Measurements from ENCODE around the gene NR2F1-AS1.

NR2F1-AS1 gene

DNA sequence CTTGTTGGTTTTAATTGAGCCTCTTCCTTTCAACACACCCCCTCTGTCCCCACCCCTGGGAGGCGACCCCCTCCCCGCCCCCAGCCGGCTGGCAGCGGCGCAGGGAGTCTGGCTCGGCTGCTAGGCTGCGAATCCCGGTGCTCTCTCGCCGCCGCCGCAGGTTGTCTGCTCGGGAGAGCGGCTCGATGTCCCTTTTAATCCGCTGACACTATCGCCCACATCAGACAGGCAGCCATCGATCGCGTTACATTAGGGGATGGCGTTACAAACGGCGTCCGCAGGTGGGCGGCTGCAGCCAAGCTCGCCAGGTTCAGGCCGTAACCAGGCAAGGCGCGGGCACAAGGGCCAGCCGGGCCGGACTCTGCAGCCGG is 1.3 kb downstream of the NR2F1-AS1 start:
- H3K27me3 Mint-ChIP-seq, result peaks cover 21% of the 10 kb centered on the region
- H3K4me3 Mint-ChIP-seq, result no peak overlapping the region
- no peak overlapping the region for H3K27ac Mint-ChIP-seq
- H3K36me3 Mint-ChIP-seq (ENCODE audit: low read depth), result no peaks in the 10 kb centered on the region
- intact Hi-C loops (cut with micrococcal nuclease), result loop anchor here (5.0 kb wide), 1 partner anchor 333 kb away; no protein-coding TSS in a partner anchor
- peaks cover 29% of the 10 kb centered on the region for H3K4me1 Mint-ChIP-seq (ENCODE audit: low read depth)
- no peaks in the 10 kb centered on the region for H3K9me3 Mint-ChIP-seq

DNA sequence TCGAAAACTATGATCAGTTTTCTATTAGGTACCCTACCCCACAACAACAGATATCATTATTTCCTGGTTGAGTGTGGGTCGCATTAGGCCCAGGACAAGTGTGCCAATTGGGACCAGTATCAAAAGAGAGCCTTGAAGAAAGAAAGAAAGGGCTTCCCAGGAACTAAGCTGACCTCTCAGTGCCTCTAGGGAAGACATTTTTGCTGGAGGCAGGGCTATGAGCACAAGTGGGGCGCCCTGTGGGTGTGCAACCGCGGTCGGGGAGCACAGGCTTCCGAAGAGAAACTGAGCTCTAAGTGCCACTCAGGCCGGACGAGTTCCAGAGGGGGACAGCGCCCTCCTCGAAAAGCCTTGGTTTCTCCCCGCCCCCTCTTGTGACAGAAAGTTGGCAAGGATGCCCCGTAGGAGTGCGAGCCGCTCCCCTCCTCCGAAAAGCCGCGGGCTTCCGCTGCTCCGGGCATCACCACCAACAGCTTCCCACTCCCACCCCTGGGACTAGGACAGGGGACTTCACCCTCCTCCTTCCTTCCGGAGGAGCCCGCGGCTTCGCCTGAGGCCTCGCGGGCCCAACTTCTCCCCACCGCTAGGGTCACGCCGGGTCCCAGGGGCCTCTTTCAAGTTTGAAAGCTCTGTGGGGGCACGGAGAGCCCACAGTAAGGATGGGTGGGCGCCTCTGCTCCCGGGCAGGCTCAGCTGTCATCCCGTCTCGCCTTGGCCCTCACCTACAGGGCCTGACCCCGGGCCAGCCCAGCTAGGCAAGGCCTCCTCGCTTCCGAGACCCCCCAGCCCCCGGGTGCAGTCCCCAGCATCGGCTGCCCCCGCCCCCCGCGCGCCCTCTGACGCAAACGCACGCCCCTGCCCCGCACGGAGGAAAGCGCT is 2.0 kb downstream of the NR2F1-AS1 start:
- Mint-ChIP-seq H3K27me3 (peaks cover 26% of the 10 kb centered on the region), H3K27ac (no peak overlapping the region), H3K9me3 (no peaks in the 10 kb centered on the region), H3K36me3 (ENCODE audit: low read depth) (no peaks in the 10 kb centered on the region), H3K4me3 (no peak overlapping the region), H3K4me1 (ENCODE audit: low read depth) (peaks cover 29% of the 10 kb centered on the region)
- intact Hi-C loops (cut with micrococcal nuclease), result no loop called here

DNA sequence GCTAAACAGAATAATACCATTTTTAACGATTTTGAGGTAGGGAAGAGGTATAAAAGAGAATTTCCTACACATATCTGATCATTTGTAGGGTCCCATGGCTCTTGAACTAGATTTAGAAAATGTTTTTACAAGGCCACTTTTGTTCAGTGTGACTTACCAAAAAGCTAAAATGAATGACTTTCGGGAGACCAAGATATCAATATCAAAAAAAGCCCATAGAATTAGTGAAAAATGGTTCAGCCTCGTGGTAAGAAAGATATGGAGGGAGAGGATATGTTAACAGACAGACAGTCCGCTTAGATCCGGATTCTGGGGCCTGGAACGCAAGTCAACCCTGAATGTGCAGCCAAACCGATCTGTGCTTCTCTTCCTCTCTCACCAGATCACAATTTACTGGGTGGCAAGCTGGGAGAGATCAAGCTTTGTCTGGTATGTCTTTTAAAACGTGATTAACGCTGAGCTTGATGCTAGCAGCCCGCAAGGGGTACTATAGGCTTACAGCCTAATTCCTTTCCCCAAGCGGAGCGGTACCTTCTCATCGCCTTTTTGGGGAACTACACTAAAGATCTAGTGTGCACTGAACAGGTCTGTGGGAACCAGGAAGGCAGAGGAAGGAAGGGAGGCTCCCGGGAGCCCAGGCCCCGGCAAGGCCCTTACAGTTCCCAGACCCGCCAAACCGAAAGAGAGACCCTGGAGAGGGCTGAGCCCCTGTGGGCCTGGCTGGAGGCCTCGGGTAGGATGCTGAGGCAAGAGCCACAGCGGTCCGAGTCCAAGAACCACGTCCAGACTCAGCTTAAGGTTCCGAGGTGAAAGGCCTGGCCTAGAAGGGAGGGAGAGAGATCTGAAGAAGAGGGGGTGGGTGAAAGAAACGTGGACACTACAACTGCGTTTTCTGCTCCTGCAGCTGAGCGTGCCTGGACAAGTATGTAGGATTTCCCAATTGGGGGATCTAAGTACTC is 2.9 kb downstream of the NR2F1-AS1 start:
- no peak overlapping the region for H3K4me3 Mint-ChIP-seq
- intact Hi-C loops (cut with micrococcal nuclease), result no loop called here

DNA sequence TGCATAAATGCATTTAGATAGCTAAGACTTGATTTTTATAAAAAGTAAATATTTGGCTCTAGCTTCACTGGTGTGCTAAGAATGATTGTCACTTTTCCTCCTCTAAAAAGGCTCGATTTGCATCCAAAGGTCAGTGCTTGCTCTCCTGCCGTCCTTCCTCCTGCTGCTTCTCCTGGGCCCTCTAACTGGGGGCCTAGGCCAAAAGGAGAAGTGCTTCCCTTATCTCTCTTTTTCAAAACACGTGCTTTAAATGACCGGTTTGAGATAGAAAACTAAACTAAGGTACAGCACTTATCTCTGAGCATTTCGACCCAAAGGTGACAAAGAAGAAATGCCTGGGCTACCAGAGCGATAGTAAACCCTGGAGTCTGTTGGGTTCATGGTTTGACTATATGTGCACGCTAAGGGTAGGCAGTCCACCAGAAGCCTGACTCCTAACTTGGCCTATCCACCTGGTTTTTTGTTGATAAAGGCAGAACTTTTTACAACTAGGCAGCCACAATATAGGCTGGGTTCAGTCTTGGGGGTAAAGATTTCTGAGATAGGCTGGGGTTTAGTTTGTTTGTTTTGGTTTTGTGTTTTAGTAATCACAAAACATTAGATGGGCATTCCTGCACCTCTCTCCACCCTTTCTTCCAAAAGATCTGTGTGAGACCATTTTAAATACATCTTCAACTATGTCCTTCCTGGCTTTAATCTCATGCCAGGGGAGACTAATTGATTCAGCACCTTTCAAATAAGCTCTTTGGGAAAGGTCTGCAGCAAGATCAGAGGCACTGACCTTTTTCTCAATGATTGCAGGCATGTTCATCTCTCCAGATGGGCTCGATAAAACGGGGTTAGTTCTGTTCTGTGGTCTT is 3.8 kb downstream of the NR2F1-AS1 start:
- intact Hi-C loops (cut with micrococcal nuclease), result no loop called here
- Mint-ChIP-seq H3K4me1 (ENCODE audit: low read depth) (peaks cover 38% of the 10 kb centered on the region), H3K36me3 (ENCODE audit: low read depth) (no peaks in the 10 kb centered on the region), H3K27me3 (peaks cover 44% of the 10 kb centered on the region), H3K4me3 (no peak overlapping the region), H3K27ac (no peak overlapping the region), H3K9me3 (no peaks in the 10 kb centered on the region)

More for the DNA sequence above, 2.9 kb downstream of the NR2F1-AS1 start:
- peaks cover 29% of the 10 kb centered on the region for H3K4me1 Mint-ChIP-seq (ENCODE audit: low read depth)
- H3K27ac Mint-ChIP-seq, result no peak overlapping the region
- H3K9me3 Mint-ChIP-seq, result no peaks in the 10 kb centered on the region
- H3K36me3 Mint-ChIP-seq (ENCODE audit: low read depth), result no peaks in the 10 kb centered on the region
- H3K27me3 Mint-ChIP-seq, result peaks cover 35% of the 10 kb centered on the region

DNA sequence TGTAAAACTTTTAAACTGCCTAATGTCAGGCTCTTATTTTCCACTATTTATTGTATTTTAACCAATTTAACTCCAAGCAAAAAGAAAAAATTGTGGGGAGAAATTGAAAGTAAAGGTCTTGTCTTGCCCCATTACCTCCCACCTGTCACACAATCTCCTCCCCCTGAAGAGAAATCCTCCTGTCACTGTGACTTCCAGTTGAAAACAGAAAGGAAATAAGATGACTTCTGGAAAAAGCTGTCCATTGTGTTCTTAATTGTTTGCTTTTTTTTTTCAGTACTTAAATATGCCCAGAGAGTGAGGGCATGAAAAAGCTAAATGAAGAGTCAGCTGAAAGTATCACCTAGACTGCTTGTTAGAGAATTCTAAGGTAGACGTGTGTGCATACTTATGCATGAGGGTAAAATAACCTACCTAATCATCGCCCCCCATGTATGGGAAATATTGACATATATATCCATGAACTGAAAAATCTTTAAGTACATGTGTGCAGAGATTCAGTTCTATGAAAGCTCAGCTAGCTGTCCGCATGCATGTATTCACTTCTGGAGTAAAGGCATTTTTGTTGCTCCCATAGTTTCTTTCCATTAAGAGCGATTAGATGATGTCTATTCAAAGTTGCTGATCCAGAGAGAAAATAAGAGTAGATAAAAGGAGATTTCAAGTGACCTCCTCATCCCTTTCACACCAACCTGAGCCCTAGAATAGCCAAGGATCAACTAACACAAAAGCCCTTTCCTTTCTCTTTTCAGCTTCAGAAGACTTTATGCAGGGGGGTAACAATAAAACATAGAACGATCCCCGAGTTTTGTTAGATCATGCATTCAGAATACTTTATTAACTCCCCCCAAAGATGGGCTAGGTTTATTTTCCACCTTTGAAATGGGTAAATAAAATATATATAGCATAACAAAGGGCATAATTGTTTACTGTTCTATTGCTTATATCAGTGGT is 5.3 kb downstream of the NR2F1-AS1 start:
- intact Hi-C loops (cut with micrococcal nuclease), result no loop called here
- no peaks in the 10 kb centered on the region for H3K9me3 Mint-ChIP-seq
- H3K27me3 Mint-ChIP-seq, result peaks cover 59% of the 10 kb centered on the region
- H3K36me3 Mint-ChIP-seq (ENCODE audit: low read depth), result no peaks in the 10 kb centered on the region
- no peak overlapping the region for H3K27ac Mint-ChIP-seq
- H3K4me3 Mint-ChIP-seq, result no peak overlapping the region
- H3K4me1 Mint-ChIP-seq (ENCODE audit: low read depth), result peaks cover 46% of the 10 kb centered on the region

DNA sequence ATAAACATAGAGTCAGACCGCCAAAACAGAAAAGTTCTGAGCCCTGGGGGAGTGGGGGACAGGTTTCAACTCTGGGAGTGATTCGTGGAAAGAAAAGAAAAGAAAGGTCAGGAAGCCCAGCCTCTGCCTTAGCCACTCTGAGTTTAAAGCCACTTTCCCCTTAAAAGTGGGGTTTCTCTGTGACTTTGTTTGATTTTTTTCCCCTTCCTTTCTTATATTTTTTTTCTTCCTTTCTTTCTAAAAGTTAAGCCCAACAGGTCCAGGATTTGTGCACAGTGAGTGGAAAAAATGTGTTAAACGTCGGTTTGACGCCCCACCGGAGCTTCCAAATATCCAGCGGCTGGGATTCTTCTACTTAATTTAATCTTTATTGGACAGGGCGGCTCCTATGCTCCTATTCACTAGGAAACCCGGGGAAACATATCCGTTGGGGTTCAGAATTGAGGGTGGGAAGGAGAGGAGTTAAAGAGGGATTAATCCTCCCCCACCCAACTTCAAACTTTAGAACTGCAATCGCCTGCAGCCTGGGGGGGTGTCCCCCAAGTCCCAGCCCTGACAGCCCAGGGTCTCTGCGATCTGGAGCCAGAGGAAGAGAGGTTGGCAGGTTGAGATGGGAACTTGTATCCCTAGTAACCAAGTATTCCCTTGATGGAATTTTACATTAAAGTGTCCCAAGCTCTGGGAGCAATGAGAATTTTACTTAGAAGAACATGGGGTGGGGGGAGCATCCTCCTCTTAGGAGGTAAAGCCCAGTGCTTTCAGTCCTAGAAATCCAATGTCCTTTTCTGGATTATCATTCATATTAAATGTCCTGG is 6.3 kb downstream of the NR2F1-AS1 start:
- H3K4me3 Mint-ChIP-seq, result no peak overlapping the region
- no peaks in the 10 kb centered on the region for H3K9me3 Mint-ChIP-seq
- no peak overlapping the region for H3K27ac Mint-ChIP-seq
- intact Hi-C loops (cut with micrococcal nuclease), result no loop called here
- no peaks in the 10 kb centered on the region for H3K36me3 Mint-ChIP-seq (ENCODE audit: low read depth)
- H3K27me3 Mint-ChIP-seq, result peaks cover 69% of the 10 kb centered on the region
- peaks cover 46% of the 10 kb centered on the region for H3K4me1 Mint-ChIP-seq (ENCODE audit: low read depth)

DNA sequence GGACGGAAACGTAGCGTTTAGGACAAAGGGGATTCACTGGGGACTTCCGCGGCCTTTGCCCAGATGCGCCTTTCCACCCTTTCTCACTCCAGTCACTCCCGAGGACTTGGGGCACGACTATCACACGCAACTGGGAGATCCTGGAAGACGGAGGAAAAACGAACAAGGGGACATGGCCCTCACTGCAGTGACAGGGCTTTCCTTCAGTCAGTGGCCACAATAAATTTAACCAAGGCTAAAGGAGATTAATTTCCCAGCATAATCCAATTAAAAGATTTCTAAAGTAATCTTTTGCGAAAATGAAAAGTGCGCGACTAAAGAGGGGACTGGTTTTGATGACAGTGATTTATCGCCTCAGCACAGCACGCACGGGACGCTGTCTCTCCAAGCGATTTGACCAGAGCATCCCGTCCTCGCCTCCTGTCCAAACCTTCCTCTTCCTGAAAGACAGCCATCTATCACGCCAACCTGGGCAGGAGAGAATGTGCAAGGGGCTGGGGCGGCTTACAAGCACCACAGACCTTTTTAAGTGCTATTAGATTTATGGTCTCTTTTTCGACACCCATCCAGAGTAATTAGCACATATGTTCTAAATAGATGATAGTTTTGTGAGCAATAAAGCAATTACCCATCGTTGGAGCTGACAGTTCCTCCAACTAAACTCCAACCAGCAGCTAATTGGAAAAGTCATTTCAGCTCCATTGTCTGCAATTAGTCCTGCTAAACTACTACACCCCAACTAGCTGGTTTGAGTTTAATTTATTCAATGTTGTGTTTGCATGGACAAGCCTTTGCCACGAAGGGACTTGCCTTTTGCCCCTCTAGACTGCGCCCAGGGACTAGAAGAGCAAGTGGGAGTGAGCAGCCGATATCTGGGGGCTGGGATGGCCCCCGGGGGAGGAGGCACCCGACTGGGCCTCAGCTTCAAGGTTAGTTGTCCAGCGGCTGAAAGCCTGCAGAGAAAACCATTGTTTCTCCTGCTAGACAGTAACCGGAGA is 7.4 kb downstream of the NR2F1-AS1 start:
- H3K4me3 Mint-ChIP-seq, result no peak overlapping the region
- peaks cover 80% of the 10 kb centered on the region for H3K27me3 Mint-ChIP-seq
- H3K27ac Mint-ChIP-seq, result no peak overlapping the region
- H3K36me3 Mint-ChIP-seq (ENCODE audit: low read depth), result no peaks in the 10 kb centered on the region
- peaks cover 37% of the 10 kb centered on the region for H3K4me1 Mint-ChIP-seq (ENCODE audit: low read depth)
- intact Hi-C loops (cut with micrococcal nuclease), result no loop called here
- H3K9me3 Mint-ChIP-seq, result no peaks in the 10 kb centered on the region

DNA sequence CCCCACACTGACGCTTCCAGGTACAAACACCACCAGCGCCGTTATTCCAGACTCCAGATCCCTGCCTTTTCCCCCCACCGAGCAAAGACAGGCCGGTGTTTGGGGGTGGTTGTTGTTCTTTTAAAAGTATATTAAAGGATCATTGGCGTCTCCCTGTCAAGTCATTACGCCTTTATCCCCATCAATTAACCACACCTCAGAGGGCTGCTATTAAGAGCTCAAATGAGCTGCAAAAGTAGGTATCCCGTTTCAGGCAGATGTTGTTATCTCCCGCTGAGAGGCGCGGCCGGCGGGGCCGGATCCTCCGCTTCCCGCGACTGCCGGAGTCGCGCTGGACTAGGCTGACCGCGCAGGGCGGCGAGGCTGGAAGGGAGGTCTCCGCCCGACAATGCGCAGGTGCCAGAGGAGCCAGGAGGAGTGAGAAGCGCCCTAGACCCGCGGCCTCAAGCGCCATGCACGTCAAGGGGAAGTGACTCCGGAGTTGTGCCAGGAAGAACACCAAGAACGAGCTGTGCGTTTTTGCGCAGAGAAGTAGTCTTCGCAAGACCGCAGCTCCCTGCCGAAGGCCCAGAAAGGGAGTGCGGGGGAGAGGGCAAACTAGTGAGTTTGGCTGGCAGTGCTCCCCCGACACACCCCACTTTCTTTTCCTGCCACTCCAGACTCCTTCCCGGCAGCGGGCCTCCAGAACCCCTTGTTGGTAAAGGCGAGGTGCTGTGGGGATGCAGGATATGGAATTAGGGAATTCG is 8.2 kb downstream of the NR2F1-AS1 start:
- Mint-ChIP-seq H3K36me3 (ENCODE audit: low read depth) (no peaks in the 10 kb centered on the region), H3K4me3 (no peak overlapping the region), H3K27me3 (peaks cover 84% of the 10 kb centered on the region), H3K27ac (no peak overlapping the region), H3K9me3 (no peaks in the 10 kb centered on the region), H3K4me1 (ENCODE audit: low read depth) (peaks cover 32% of the 10 kb centered on the region)
- intact Hi-C loops (cut with micrococcal nuclease), result no loop called here

DNA sequence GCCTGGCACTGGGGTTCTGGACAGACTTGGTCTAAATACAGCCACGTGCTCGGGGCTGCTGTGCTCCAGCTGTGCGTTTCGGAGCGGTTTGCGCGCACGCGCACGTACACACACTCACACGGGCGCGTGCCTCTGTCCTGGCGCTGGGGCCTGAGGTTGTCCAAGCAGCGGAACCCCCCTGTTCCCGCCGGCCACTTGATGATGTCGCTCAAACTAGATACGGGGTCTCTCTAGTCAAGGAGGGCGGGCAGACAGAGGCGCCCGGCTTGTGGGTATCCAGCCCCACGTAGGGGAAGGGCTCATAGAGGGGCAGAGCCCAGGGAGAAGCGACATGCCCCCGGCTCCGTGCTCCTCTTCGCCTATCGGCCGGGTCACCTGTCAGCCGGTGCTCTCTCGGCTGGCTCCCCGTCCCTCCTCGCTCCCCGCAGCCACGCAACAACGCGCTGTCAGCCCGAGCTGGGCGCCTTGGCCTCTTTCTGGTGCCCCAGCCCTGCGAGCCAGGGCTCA is 8.9 kb downstream of the NR2F1-AS1 start:
- Mint-ChIP-seq H3K9me3 (no peaks in the 10 kb centered on the region), H3K27ac (no peak overlapping the region), H3K27me3 (peaks cover 90% of the 10 kb centered on the region), H3K4me1 (ENCODE audit: low read depth) (peaks cover 32% of the 10 kb centered on the region), H3K4me3 (no peak overlapping the region), H3K36me3 (ENCODE audit: low read depth) (no peaks in the 10 kb centered on the region)
- intact Hi-C loops (cut with micrococcal nuclease), result no loop called here

DNA sequence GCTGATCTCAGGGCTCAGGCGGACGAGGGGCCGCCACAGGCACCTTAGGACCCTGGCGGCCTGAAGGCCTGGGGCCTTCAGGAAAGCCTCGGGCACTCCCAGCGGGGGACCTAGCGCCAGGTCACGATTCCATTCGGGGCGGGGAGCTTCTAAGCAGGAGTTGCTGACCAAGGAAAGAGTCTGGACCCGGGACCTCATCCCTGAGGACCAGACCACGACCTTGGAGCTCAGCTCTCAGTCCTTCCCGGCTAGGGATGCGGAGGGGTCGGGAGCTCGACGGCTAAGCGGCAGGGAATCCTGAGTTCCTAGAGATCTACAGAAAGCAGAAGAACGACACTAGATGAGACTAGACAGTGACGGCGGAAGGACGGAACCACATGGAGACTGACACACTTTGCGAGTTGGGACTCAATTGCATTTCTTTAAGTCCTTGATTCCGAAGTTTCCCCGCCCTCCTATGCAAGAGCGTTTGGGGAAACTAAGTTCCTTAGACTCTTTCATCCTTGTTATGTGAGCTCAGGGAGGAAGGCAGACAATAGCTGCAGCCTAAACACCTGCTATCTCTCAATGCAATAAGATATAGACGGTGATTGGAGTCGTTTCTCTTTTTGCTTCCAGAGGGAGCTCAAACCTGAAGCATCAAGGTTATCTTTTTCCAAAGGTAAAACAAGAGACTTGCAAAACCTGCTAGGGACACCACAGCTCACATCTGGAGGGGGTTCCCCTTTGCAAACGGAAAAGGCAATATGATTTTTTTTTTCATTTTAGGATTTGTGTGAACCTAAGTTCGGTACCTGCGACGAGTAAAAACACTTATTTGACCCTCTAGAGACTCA is 9.7 kb downstream of the NR2F1-AS1 start:
- no peak overlapping the region for H3K4me3 Mint-ChIP-seq
- peaks cover 32% of the 10 kb centered on the region for H3K4me1 Mint-ChIP-seq (ENCODE audit: low read depth)
- peaks cover 87% of the 10 kb centered on the region for H3K27me3 Mint-ChIP-seq
- no peaks in the 10 kb centered on the region for H3K36me3 Mint-ChIP-seq (ENCODE audit: low read depth)
- intact Hi-C loops (cut with micrococcal nuclease), result no loop called here
- no peaks in the 10 kb centered on the region for H3K9me3 Mint-ChIP-seq
- no peak overlapping the region for H3K27ac Mint-ChIP-seq

All from dendritic cell treated with granulocyte-macrophage colony-stimulating factor and Interleukin-4, amounts not matched to agents 40 ng/mL and 50 ng/mL, for 4 days (primary cell).